Fibroblast of skin of abdomen (primary cell): ENCODE results near the gene JARID2.
"Not testable (repeated sequence)": the region's sequence is repeated elsewhere in the genome, so short reads cannot be mapped to it uniquely, and the experiment has no call there.

ENCODE experiments used
- DNase-seq: peaks from one replicate; pipeline ENCODE4 v3.0.0-alpha.2; 2013

JARID2 gene

DNA sequence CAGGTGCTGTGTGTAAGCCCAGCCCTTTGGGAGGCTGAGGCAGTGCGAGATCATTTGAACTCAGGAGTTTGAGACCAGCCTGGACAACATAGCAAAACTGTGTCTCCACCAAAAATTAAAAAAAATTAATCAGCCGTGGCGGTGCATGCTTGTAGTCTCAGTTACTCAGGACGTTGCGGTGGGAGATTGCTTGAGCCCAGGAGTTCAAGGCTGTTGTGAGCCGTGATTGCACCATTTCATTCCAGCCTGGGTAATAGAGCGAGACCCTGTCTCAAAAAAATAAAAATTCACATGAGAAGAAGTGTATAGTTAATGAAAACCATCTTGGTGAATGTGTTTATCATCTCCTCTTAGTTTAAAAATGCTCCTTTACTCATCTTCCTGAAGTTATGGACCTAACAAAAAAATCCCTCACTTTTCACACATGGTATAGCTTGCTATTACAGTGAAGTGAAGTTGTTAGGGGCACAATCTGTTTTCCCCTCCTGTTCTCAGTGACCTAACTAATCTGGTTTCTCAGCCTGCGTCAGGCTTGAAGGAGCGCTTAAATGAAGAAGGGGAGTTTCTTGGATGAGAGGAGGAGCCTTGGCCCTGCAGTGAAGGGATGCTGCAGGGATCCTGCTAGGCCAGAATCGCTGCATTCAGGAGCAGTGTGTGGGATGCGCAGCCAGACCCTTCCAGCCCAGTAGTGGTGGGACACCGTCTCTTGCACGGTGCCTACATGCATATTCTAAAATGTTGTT is 45.3 kb downstream of the JARID2 start:
- DNase-seq = peak; percentile 16

DNA sequence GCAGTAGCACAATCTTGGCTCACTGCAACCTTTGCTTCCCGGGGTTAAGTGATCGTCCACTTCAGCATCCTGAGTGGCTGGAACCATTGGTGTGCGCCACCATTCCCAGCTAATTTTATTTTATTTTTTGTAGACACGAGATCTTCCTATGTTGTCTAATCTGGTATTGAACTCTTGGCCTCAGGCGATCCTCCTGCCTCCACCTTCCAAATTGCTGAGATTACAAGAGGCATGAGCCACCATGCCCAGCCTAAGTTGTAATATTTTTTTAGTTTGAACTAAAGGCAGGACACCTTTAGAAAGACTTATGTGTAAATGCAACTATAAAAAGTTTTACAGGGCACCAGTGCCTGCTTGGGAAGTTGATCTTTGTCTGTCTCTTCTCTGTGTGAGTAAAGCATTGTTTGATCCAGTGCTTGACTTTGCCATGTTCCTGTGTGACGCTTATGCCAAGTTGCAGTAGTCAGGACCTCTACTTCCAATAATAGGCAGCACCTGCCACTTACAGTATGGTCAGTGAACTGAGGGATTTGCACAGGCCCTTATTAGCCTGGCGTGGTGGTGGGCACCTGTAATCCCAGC is 46.9 kb downstream of the JARID2 start:
- DNase-seq = no peak

DNA sequence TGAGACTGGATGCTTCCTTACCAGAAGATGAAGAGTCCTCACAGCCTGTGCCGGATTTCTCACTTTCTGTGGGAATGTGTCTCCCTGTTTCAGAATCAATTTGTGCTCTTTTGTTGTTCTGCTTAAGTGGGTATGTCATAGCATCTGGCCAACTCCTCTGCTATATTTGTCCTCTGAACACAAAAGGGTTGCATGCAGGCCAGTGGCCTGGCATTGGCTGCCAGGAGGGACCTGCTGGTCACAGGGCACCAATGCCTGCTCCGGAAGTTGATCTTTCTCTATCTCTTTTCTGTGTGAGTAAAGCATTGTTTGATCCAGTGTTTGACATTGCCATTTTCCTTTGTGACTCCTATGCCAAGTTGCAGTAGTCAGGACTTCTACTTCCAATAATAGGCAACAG is 47.8 kb downstream of the JARID2 start:
- DNase-seq = no peak

DNA sequence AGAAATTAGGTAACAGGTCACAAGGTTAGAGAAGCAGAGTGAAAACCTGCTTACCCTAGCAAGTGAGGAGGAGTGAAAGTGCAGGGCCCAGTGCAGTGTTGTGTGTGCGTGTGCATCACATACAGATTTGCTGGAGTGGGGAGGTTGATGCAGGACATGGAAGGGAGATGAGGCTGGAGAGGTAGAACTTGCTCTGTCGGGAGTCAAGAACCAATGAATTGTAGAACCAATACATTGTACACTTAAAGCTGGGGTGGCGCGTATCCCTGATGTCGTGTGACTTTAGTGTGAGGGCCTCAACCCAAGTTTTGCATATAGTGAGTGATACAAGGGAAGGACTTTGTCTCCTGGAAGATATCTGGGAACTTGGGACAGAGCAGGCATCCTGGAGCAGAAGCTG is 48.6 kb downstream of the JARID2 start:
- DNase-seq = no peak

DNA sequence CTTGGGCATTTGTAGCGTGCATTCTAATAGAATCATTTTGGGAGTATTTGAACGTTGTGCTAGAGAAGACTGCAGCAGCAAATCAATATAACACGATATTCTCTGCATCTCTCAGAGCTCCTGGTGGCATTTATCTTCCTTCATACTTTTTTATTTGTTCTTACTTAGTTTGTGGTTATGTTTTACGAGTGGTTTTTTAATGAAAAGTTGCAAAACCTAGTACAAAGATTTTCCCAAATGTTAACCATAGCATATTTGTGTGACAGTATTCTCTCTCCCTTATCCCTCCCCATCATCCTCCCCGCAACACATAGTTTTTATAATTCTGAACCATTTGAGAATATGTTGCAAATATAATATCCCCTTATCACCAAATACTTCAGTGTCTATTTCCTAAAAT is 50.4 kb downstream of the JARID2 start:
- no peak for DNase-seq

DNA sequence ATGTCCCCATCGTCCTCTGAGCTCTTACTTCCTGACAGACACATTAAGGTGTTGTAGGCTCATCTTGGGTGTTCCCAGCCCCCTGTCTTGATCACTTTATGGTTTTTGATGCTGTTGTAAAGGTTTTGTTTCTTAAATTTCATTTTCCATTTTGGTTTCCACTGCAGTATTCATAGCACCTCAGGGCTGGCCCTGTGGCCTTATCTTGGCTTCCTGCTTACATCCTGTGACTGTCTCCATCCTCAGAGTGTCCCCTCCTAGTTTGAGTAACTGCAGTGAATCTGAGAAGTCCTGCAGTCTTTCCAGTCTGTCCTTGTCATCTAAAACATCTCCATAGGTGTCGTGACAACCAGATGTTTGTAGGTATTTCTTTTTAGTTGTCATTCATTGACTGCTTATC is 50.9 kb downstream of the JARID2 start:
- no peak for DNase-seq

DNA sequence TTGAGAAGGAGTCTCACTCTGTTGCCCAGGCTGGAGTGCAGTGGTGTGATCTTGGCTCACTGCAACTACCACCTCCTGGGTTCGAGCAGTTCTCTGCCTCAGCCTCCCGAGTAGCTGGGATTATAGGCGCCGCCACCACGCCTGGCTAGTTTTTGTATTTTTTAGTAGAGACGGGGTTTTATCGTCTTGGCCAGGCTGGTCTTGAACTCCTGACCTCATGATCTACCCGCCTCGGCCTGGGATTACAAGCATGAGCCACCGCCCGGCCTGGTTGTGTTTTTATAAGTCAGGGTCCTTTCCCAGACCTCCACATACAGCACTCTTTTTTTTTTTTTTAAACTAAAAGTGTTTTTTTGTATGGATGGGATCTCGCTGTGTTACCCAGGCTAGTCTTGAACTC is 51.3 kb downstream of the JARID2 start:
- DNase-seq = not testable (repeated sequence)

DNA sequence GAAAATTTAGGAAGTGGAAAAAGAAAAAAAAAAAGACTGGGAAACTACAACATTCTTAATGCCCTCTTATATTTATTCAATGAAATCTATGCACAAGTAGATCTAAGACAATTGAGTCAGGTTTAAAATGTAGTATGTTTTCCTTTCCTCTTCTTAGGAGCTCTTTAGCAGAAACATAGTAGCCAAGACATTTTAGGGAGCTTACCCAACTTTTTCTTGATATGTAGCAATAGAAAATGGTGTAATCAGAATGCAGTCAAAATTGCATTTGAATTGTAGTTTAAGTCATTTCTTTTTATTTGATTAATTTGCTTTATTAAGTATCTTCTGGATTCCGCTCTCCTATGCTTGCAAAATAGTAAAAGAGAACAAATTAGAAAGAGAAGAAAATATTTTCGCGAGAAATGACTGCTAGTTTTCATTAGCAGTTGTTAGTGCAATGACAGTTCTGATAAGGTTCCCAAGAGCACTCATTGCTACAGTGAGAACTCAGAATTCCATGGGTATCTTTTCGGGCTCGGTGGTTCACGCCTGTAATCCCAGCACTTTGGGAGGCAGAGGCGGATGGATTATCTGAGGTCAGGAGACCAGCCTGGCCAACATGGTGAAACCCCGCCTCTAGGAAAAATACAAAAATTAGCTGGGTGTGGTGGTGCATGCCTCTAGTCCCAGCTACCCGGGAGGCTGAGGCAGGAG is 52.2 kb downstream of the JARID2 start:
- no peak for DNase-seq

DNA sequence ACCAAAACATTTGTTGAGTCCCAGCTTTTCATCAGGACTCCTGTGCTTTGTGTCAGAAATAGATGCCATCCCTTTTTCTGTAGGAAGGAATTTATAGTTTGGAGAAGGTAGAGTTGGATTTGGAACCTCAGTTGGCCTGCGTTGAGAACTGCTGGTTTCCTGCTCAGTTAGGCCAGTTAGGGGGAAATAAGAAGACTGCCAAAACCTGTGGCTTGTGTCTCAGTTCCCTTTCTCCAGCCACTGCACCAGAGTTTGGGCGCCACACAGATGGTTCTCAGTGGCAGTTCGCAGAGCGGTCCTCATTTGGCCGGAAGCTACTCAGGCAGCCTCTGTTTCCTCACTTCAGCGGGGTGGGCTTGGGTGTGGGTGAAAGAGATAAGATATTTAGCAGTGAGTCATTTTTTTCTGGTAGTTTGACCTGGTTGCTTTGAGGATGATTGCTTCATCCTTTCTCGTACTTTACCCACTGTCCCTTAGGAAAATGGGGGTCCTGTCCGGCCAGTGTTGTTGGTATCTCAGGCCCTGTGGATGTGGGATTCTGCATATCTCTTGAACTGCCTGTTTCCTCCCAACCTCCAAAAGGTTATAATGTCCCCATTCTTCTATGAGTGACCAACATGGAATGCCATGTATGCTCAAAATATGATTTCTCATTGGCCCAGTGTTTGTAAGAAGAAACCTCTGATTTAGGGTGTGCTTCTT is 53.7 kb downstream of the JARID2 start:
- peak; percentile 42 for DNase-seq

DNA sequence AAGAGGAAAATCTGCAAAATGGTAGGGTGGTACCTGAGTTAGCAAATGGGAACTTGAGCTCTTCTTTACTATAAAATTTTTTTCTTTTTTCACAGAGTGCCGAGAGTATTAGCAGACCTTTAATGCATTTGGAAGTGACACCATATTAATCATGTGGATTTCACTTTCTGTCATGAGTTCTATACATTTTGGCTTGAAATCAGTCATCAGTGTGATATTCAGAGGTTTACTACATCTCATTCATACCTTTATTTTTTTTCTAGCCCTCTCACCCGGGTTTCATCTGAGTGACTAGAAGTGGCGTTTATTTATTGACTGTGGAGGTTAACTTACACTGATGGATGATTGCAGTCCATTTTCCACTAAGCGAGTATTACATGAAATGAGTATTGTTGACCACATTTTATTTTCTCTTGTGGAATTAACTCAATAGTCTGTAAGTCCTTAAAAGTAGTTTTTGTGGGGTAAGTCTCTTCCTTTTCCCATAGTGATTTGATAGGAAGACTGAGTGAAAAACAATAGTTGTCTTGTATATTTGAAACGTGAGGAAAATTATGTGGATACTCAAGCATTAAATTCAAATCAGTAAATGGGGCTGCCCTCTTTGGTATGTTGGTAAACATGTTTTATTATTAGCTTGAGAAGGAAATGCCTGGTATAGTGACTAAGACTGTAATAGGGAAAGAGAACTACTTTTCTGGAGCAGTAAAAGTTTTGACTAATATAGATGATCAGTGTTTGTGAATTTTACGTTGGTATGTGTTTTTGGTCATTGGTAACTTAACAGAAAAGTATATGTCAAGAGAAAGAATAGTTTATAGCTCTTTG is 55.5 kb downstream of the JARID2 start:
- DNase-seq = no peak

DNA sequence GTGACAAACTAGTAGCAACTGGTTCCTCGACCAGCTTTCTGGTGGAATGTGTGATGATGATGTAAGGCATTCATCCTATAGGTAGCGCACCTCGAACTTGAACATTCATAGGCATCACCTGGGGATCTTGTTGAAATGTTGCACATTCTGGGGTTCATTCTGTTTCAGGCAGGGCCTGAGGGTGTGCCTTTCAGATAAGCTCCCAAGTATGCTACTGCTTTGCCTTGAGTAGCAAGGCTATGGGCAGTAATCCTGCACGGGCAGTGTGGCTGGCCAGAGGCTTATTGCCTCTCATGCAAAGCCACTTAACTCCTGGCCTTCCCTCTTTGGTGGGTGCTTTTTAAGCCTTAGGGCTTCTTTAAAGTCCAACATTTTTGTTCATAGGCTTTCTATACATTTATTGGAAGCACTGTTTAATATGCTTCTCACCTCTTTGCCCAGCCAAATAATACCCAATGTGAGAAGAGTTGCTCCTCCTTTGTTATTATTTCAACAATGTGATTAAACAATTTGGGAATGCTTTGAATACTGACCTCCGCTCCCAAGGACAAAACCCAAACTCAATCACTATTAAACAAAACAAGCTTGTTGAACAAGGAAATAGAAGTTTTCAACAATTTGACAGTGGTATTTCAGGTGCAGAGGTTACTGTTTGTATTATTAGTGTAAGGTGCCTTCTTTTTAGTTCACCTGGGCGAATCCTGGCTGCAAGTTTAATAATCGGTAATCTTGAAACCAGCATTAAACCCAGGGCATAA is 57.5 kb downstream of the JARID2 start:
- no peak for DNase-seq

DNA sequence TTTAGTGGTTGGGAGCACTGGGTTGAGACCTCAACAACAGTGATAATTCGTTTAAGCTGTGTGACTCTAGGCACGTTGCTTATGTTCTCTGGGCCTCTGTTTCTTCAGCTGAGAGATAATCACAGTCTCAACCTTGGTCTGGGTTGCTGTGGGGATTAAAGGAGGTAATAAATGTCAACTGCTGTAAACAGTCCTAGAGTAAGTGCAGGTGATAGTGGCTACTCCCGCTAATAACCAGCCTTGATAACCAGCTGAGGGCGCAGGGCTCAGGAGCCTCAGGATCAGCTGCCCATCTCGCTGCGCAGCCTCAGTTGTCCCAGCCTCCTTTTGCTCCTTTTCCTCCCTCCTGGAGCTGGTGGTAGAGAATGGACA is 58.0 kb downstream of the JARID2 start:
- no peak for DNase-seq

DNA sequence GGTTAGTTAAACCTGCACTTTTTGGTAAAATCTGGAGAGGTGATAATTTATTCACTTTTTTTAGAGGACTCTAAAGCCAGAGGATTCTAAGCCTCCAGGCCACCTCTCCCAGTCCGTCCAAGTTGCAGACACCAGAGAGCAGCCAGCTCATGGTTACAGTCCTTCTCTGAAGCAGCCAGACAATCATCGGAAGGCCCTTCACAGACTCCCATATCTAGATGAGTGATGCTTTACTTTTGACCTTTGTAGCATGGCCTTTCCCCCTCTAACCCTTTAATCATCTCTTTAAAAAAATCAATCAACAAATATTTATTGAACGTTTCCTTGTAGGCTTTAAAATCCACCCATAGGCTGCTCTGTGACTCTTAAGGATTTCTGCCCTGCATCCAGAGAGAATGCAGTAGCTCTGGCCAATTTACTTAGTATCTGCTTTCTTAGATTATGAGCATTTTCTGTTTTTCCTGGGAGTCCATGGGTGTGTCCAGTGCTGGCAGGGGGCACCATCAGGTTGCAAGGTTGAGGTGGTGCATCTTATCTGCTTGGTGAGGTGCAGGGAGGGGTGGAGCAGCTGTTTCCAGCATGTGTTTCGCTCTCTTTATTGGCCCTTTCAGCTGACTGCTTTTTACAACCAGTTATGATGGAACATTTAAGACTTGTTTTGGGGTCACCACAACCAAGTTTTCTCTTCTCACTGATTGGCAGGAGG is 58.6 kb downstream of the JARID2 start:
- DNase-seq = no peak

DNA sequence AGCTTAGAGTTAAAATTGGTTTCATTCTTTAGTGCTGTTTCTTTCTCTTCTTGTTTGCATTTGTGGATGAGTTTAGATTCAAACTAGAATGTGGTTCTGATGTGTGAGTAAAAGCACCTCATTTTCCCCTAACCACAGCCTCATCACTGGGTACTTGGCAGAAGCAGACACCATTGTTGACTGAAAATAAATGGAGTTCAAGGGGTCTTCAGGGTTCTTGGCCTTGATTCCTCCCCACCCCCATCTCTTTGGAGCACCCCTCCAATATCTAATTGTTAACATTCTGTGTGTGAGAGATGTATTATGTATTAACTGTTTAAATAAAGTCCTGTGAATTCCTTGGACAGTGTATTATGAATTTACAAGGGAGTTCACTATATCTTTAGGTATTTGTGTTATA is 59.6 kb downstream of the JARID2 start:
- DNase-seq = no peak

DNA sequence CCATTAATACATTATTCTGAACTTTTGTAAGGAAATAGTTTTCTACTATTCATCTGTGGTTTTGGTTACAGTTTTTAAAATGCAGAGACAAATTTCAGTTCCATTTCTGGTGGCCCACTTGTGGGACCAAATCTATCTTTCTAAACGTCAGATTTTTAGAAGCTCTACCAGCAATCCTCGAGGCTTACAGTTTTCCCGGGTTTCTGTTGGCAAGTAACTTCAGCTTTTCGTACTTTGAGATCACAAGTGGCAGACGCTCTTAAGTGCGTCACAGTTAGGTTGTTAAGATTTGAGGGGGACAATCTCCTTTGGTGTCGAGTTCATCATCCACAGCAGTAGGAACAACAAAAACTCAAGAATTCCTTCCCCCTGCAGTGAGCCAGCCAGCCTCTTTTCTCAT is 60.0 kb downstream of the JARID2 start:
- DNase-seq = no peak

DNA sequence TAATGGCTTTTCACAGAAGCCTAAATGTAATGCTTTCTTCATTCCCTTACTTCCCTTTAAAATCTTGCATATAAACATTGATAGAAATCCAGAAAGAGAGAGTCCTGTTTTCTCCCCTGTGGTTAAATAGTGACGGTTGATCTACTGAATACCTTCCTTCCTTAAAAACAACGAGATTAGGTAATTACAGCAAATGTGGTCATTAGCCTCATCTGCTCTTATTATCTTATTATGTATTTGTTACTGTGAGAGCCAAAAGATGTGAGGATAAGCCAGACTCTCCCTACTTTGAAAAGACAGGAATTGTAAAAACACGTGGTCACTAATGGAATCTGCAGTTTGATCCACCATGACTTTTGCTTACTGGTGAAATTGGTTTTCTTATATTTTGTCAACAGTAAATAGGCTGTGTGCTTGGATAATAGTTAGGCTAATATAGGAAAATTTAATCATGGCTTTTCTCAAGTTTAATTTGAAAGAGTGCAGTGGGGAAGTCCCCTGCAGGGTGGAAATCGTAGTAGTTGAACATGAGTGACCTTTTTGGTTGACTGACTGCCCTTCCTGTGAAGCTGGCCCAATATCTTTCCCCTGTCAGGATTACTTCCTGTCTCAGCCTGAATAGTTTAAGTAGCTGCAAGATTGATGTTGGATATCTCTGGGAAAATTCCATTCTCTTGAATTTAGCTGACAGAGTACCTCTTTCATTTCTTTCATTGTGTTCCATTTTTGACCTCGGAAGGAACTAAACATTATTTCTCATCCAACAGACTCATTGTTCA is 62.8 kb downstream of the JARID2 start:
- peak; percentile 35 for DNase-seq

DNA sequence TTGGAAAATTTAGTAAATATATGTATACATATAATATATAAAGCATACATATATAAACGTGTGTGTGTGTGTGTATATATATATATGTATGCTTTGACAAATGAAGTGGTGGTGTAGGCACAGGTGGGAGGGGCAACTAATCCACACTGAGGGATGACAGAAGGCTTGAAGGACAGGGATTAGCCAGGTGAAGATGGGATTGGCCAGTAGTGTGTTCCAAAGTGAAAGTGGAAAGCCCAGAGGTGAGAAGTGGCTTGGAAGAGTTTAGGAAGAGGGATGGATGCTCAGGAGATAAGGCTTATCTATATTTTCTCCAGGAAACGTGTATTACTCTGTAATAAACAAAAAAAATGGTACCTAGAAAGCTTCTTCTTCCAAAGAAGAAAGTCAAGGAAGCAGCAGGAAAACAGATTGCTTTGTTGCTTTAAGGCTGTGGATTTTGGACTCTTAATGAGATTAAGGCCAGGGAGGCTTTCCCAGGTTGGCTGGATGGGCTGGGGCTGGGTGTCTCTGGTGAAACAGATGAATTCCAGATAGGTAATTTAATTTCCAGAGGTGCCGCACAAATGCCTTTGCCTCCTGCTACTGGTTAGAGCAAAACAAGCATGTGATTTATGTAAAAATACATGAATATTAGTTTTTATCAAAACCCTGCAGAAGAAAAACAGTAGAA is 63.9 kb downstream of the JARID2 start:
- DNase-seq = no peak

DNA sequence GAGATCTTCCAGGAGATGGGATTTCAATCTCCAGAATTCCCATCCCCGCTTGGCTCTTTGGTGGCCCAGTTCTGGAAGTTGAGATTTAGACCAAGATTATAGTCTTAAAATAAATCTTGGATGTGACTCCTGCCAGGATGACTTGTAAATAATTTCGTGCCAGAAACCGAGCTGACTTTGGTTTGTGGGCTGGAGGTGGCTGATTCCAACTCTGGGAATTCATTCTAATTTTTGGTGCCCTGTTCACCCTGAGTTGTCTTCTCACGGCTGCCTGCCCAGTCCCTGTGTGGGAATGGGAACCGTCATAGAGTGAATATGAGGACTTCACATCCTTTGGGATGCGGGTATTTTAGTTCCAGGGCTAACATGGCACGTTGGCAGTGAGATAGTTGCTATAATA is 64.8 kb downstream of the JARID2 start:
- no peak for DNase-seq

DNA sequence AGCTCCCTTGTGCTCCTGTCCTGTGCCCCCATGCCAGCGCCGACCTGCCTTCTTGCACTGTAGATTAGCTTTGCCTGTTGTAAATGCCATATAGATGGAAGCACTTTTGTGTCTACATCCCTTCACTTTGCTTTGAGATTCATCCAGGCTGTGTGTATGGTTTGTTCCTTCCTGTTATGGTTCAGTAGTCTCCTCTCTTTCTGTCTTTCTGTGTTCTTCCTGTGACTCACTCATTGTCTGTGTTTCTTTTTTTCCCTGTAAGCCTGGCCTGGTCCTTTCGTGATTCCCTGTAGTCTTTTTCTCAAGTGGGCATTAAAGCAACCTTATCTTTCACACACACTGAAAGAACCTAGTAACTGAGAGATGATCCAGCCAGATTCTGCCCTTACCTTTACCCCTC is 66.6 kb downstream of the JARID2 start:
- DNase-seq = peak; percentile 30

DNA sequence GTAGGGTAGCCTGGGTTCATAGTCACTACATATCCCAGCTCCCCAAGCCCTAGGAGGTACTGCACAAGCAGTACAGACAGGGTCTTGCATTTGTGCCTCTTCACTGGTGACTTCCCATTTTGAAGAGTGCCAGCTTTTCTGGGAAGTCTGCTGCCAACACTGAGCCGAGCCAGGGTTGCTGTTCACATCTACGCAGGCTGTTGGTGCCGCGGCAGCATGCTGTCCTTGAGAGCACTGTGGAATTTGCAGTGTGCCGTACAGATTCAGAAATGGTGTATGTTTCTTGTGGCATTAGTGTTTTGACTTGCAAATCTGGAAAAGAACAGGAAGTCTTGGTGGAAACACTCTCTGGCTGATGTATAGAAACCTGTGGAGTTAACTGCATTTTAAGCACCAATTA is 67.5 kb downstream of the JARID2 start:
- no peak for DNase-seq
